Measurements from ENCODE around the gene ATP5MG. TPM values are rescaled to one million over a fixed set of nuclear protein-coding genes. Genes with fewer than 3 reads are reported as not detected.
"Not testable (repeated sequence)": the region's sequence is repeated elsewhere in the genome, so short reads cannot be mapped to it uniquely, and the experiment has no call there.

ATP5MG gene
- total RNA-seq, 1 experiment from 2014 or later, result 94.8 TPM

- no peak for DNase-seq (ENCODE audit: low spot score)
These were observed 5.3 kb downstream of the ATP5MG start for GRCh38 chr11:118406599-118407166.

- no peak for DNase-seq (ENCODE audit: low spot score)
These were observed 8.8 kb downstream of the ATP5MG start for GRCh38 chr11:118410055-118410745.

DNA sequence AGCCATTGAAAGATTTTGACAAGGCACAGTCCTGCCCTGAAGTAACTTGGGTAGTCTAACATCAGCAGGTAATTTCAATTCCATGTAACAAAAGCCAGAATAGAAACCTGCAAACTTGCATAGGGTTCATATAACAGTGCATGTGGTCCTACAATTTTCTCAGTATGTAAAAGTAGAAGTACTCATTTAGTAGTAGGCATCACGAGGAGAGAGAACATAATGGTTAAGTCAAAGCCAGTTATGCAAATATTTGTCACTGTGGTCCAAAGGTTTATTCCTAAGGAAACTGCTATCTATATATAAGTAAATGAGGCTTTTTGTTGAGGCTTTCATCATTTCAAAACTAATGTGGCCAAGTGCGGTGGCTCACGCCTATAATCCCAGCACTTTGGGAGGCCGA lies 10.1 kb downstream of the ATP5MG start:
- DNase-seq (ENCODE audit: low spot score), result no peak

GRCh38 chr11:118412921-118413320 lies 11.5 kb downstream of the ATP5MG start:
- no peak for DNase-seq (ENCODE audit: low spot score)

DNA sequence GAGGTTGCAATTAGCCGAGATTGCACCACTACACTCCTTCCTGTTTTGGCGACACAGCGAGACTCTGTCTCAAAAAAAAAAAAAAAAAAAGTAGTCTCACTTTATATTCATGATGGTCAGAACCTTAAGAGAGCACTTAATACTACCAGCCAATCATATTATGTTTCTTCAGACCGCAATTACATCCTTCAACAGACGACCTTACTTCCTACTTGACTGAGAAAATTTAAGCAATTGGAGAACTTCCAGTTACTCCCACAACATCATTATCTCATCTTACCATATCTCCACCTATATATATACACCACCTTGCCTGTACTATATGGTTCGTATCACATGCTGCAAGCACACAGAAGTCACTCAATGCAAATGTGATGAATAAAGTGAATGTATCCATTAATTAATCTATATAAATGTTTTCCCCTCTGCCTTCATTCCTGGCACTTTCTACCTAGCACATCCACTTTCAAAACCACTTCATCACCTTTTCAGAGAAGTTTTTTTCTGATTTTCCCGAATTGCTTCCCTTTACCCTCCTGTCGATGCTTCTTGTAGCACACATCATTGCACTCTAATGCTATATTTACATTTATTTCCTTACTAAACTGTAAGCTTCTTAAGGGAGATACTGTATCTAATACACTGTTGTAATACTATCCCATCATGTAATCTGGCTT lies 13.8 kb downstream of the ATP5MG start:
- DNase-seq (ENCODE audit: low spot score), result peak; percentile 21

- peak; percentile 96 for DNase-seq (ENCODE audit: low spot score)
These were observed 14.3 kb downstream of the ATP5MG start for GRCh38 chr11:118415739-118416068.

DNA sequence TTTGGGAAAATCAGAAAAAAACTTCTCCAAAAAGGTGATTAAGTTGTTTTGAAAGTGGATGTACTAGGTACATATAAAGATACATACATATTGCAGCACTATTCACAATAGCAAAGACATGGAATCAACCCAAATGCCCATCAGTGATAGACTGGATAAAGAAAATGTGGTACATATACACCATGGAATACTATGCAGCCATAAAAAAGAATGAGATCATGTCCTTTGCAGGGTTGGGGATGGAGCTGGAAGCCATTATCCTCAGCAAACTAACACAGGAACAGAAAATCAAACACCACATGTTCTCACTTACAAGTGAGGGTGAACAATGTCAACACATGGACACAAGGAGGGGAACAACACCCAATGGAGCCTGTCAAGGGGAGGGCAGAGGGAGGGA lies 15.5 kb downstream of the ATP5MG start:
- not testable (repeated sequence) for DNase-seq (ENCODE audit: low spot score)

DNA sequence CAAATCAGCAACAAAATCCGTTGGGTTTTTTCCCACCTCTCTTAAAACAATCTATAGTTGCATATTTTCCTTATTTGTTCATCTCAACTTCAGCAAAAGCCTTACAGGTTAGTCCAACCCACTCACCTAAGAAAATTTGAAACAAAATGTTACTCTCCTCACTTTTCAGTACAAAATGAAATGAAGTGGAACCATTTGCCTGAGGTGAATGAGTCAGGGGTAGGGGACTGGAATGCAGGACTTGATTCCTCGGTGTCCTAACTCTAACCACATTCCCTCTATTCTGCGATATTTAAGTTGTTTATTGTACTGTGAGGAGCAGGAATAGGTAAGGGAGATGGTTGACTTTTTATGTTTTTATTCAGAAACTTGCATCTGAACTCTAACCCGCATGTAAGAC lies 16.4 kb downstream of the ATP5MG start:
- peak; percentile 23 for DNase-seq (ENCODE audit: low spot score)

- no peak for DNase-seq (ENCODE audit: low spot score)
These were observed 17.4 kb downstream of the ATP5MG start for GRCh38 chr11:118418766-118419165.

- no peak for DNase-seq (ENCODE audit: low spot score)
These were observed 26.3 kb downstream of the ATP5MG start for GRCh38 chr11:118427707-118428106.

DNA sequence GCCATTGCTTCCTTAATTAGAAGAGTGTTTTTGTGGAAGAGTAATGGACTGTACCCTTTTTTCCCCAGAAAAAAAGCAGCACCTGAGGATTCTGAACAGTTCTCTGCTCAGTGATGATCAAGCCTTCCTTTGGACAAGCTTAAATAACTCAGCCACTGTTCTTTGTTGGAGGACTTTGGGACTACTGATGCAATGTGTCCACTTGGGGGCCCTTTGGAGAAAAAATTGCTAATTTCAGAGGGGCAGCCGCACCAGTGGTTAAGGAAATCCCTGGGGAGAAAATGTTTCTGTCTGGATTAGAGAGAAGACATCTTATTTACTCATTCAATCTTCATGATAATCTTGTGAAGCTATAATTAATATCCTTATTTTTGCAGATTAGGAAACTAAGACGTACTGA lies 29.6 kb downstream of the ATP5MG start:
- no peak for DNase-seq (ENCODE audit: low spot score)

GRCh38 chr11:118434123-118434552 lies 32.7 kb downstream of the ATP5MG start:
- DNase-seq (ENCODE audit: low spot score), result no peak

DNA sequence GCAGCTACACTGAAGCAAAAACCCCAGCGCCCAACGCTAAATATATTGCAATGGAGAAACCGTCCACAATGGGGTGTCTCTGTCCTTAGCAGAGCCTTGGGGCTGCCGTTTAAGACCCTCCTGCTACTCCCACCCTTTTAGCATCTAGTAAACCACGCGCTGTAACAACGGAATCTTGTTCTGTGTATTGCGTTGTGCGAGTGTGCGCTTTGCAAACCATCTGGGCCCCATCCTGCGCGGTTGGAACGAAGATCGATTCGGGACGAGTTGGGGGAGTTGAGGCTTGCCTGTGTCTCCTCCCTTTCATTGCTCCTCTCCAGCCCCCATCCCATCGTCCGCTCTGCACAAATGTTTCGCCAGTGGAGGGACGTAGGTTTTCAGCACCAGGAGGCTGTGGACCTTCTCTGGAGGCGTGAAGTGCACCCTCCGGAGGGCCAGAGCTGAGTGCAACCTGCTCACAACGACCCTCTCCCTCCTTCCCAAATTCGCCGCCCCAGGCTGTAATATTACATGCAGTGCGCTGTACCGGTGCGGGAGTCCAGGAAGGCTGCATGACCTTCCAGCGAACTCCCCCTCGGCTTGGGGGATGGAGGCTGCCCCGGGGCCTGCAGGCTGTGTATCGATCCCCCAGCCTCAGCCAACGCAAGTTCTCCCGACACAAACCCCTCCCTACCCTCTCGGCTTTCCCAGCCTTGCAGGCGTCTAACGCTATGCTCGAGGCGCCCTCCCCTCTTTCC lies 33.3 kb downstream of the ATP5MG start:
- DNase-seq (ENCODE audit: low spot score), result peak; percentile 9

GRCh38 chr11:118435290-118435892 lies 34.0 kb downstream of the ATP5MG start:
- peak; percentile 29 for DNase-seq (ENCODE audit: low spot score)

DNA sequence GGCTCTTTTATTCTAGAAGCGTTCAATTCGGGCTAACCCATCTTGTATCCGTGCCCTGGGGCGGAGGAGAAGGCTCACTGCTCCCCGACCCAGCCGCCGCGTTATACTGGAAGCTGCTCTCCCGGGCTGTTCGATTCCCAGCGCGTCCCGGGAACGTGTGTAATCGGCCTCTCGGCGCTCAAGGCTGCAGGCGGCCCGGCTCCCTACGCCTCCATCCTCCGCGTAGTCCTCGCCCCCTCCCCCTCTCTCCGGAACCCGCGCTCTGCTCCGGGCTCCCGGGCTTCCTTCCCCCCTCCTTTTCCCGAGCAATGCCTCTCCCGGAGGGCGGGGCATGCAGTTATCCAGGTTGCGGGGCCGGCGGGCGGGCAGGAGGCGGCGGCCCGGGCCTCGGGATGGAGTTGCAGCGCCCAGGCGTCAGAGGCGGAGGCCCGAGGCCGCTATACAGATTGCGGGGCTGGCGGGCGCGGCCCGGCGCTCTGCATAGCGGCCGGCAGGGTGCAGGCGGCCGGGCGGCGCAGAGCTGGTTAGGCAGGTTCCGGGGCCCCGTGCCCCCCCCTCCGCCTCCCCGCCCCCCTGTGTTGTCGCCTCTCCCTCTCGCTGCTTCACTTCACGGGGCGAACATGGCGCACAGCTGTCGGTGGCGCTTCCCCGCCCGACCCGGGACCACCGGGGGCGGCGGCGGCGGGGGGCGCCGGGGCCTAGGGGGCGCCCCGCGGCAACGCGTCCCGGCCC lies 34.7 kb downstream of the ATP5MG start, which contains the start of gene KMT2A:
Gene KMT2A, plus strand, starts transcription at position 600 of the 732 bp plus-strand sequence. Its CDS starts 21 bp downstream, at position 621.
- peak; percentile 90 for DNase-seq (ENCODE audit: low spot score)

GRCh38 chr11:118436639-118437207 lies 35.3 kb downstream of the ATP5MG start:
- DNase-seq (ENCODE audit: low spot score), result no peak

- DNase-seq (ENCODE audit: low spot score), result peak; percentile 39
These were observed 36.1 kb downstream of the ATP5MG start for GRCh38 chr11:118437208-118438125.

GRCh38 chr11:118438314-118438931 lies 37.0 kb downstream of the ATP5MG start:
- DNase-seq (ENCODE audit: low spot score), result peak; percentile 64

DNA sequence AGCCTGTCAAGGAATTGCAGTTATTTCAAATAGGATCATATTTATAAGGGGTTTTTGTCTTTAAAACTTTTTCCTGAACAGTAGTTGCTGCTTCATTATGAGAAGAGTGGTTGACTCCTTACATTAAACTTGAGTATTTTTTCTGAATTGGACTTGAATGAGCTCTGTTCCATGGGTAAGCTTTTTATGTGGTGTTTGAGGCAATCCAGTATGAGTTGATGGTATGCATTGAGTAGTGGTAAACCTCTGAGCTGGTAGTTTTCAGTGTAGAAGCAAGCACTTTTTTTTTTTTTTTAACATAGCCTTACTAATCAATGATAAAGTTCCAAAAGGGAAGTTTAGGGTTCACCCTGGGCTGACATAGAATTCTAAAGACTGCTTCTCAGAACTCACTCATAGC lies 38.2 kb downstream of the ATP5MG start:
- no peak for DNase-seq (ENCODE audit: low spot score)
